DND-41 (cell line): ENCODE results near the gene CCDC92B.

ENCODE experiments used
- EZH2 ChIP-seq: IDR thresholded peaks from 3 replicates; pipeline ENCODE4 v1.6.1; 2012; ENCODE audit warnings: borderline replicate concordance, low read depth, mild to moderate bottlenecking, moderate library complexity, low read length, inconsistent platforms; ENCODE audit not compliant: severe bottlenecking
- TF ChIP-seq, protein P1 (sequence below): IDR thresholded peaks from 2 replicates; pipeline ENCODE4 v1.5.1; 2012; ENCODE audit warnings: borderline replicate concordance, low read length, moderate library complexity, mild to moderate bottlenecking; ENCODE audit not compliant: poor library complexity, severe bottlenecking; ENCODE audit errors: extremely low read depth

- TF ChIP-seq EZH2: no peak
- TF ChIP-seq, protein P1, sequence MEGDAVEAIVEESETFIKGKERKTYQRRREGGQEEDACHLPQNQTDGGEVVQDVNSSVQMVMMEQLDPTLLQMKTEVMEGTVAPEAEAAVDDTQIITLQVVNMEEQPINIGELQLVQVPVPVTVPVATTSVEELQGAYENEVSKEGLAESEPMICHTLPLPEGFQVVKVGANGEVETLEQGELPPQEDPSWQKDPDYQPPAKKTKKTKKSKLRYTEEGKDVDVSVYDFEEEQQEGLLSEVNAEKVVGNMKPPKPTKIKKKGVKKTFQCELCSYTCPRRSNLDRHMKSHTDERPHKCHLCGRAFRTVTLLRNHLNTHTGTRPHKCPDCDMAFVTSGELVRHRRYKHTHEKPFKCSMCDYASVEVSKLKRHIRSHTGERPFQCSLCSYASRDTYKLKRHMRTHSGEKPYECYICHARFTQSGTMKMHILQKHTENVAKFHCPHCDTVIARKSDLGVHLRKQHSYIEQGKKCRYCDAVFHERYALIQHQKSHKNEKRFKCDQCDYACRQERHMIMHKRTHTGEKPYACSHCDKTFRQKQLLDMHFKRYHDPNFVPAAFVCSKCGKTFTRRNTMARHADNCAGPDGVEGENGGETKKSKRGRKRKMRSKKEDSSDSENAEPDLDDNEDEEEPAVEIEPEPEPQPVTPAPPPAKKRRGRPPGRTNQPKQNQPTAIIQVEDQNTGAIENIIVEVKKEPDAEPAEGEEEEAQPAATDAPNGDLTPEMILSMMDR: no peak
Measured at GRCh38 chr17:2798188-2798587, 48.7 kb upstream of the CCDC92B start.
